Left lung (tissue), 10 donors: Measurements from ENCODE around the gene FOCAD. TPM values are rescaled to one million over a fixed set of nuclear protein-coding genes. Genes with fewer than 3 reads are reported as not detected.

Experiments used
- ATAC-seq: fragments of 200-7000 bp; cut with Tn5 transposase; one replicate; pipeline ENCODE4 v1.9.1; 2020; ENCODE audit warnings: moderate library complexity
- DNase-seq, 4 donors: peaks; one replicate each; pipeline ENCODE4 v3.0.0-alpha.2; 2013 to 2020
- H3K27ac ChIP-seq, 2 donors: fragments of 200-600 bp; sonication (generic) in 1 of 2; one replicate each; pipeline versions ENCODE4 v1.5.0 to v1.8.0; 2020 to 2021
- H3K27me3 ChIP-seq, 2 donors: fragments of 200-600 bp; sonication (generic) in 1 of 2; one replicate each; pipeline versions ENCODE4 v1.5.0 to v1.8.0; 2020 to 2021
- H3K36me3 ChIP-seq, 2 donors: fragments of 200-600 bp; sonication (generic) in 1 of 2; one replicate each; pipeline versions ENCODE4 v1.5.0 to v1.8.0; 2020 to 2021
- H3K4me1 ChIP-seq, 2 donors: fragments of 200-600 bp; one replicate each; pipeline ENCODE4 v1.8.0; 2021
- H3K4me3 ChIP-seq, 2 donors: fragments of 200-600 bp; sonication (generic) in 1 of 2; one replicate each; pipeline versions ENCODE4 v1.5.0 to v1.8.0; 2020 to 2021; ENCODE audit warnings: mild to moderate bottlenecking in 1 of 2
- H3K9me3 ChIP-seq, 2 donors: fragments of 200-600 bp; sonication (generic) in 1 of 2; one replicate each; pipeline versions ENCODE4 v1.5.0 to v1.8.0; 2020 to 2021
- intact Hi-C, 2 donors: fragments of 100-400 bp; cut with DNase I; formaldehyde crosslinking; loops; one replicate each; pipeline versions ENCODE4 v1.11.2 to v1.14.2; 2022
- polyA plus RNA-seq, 6 donors: library from polyadenylated mRNA; unstranded; fragments of 120-200 nt; gene quantifications; one replicate each; pipeline ENCODE4 v1.2.1, GENCODE V29; 2013; ENCODE audit not compliant: insufficient read length in 6 of 6
- total RNA-seq, 2 donors: library from RNA; stranded (reverse); fragmentation: NEBNext Ultra II Directional; extraction: Animal tissue kit (Norgen Biotek cat#: 25700); gene quantifications; one replicate each; pipeline ENCODE4 v1.2.1, GENCODE V29; 2021
- TF ChIP-seq, protein P1 (sequence below), 2 donors: fragments of 200-600 bp; sonication (generic) in 1 of 2; IDR thresholded peaks; one replicate each; pipeline versions ENCODE4 v1.5.0 to v1.8.0; 2021; ENCODE audit warnings: antibody characterized with exemption in 2 of 2
- donor health status: DM: no; HTN: yes; CAD: no.
- donor health status: DM: no; HTN: no; CAD: no.

Gene FOCAD
- total and polyA plus RNA-seq, 8 donors: 23.6 to 43.1 (median 29.9) TPM

DNA sequence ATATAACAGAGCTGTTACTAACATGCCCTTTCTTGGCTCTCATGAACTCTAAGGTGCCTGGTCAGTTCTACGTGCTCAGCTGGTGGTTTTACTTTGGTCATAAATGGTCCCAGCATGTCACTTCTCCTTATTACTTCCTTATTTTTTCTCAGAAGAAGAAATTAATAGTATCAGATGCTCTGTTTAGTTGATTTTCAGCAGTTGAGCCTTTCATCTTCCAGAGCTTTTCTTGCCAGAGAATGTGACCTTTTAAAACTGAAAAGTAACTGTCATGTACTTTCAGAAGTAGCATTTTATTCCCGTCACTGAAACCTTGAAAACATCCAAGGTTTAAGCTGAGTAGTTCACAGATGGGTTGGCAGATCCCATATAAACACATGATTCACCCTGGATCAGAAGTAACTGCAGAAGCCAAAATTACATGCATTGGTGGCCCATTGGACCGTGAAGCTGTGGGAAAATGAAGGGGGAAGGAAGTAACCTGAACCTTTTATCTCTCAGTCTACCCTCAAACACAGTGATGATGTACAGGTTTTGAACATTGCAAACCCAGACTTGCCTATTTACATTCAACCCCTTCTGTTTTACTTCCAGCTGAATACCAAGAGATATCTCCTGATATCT is 296.9 kb downstream of the FOCAD start:
- Histone ChIP-seq H3K27me3 (no peaks in the 10 kb centered on the region), H3K4me3 (no peak overlapping the region), H3K4me1 (peaks cover 14 to 24% of the 10 kb centered on the region in 2 donors), H3K36me3 (peaks cover 0 to 12% of the 10 kb centered on the region in 2 donors), H3K9me3 (no peaks in the 10 kb centered on the region), H3K27ac (peak overlapping the region; percentile 40 to 62)
- DNase-seq: peak in 1 of 4 donors; percentile 25
- TF ChIP-seq, protein P1, sequence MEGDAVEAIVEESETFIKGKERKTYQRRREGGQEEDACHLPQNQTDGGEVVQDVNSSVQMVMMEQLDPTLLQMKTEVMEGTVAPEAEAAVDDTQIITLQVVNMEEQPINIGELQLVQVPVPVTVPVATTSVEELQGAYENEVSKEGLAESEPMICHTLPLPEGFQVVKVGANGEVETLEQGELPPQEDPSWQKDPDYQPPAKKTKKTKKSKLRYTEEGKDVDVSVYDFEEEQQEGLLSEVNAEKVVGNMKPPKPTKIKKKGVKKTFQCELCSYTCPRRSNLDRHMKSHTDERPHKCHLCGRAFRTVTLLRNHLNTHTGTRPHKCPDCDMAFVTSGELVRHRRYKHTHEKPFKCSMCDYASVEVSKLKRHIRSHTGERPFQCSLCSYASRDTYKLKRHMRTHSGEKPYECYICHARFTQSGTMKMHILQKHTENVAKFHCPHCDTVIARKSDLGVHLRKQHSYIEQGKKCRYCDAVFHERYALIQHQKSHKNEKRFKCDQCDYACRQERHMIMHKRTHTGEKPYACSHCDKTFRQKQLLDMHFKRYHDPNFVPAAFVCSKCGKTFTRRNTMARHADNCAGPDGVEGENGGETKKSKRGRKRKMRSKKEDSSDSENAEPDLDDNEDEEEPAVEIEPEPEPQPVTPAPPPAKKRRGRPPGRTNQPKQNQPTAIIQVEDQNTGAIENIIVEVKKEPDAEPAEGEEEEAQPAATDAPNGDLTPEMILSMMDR (IDR thresholded peaks at IDR 0.05): no peak
- intact Hi-C loops: no loop called here
- peak; percentile 53 for ATAC-seq

DNA sequence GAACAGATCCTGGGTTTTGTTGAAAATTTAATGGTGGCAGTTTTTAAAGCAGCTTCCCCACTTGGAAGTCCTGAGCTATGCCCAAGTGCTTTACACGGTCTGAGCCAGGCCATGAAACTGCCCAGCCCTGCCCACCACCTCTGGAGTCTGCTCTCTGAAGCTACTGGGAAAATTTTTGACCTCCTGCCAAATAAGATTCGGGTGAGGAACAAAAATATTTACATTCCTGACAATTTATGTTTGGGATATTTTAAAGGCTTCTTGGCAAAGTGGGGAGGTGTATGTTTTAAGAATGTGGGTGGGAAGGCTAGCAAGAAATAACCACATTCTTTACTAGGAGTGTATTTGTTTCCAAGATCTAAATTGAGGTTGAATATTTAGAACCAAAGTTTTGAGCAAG is 297.4 kb downstream of the FOCAD start:
- DNase-seq: peak in 2 of 4 donors; percentile 27 to 29
- H3K9me3 ChIP-seq: no peaks in the 10 kb centered on the region
- intact Hi-C loops: no loop called here
- no peak overlapping the region for H3K4me3 ChIP-seq
- TF ChIP-seq, protein P1 (IDR thresholded peaks at IDR 0.05): no peak
- H3K36me3 ChIP-seq: peaks cover 0 to 13% of the 10 kb centered on the region in 2 donors
- H3K27ac ChIP-seq: peak overlapping the region; percentile 40 to 62
- ATAC-seq: peak; percentile 80
- H3K27me3 ChIP-seq: no peaks in the 10 kb centered on the region
- H3K4me1 ChIP-seq: peaks cover 14 to 24% of the 10 kb centered on the region in 2 donors

DNA sequence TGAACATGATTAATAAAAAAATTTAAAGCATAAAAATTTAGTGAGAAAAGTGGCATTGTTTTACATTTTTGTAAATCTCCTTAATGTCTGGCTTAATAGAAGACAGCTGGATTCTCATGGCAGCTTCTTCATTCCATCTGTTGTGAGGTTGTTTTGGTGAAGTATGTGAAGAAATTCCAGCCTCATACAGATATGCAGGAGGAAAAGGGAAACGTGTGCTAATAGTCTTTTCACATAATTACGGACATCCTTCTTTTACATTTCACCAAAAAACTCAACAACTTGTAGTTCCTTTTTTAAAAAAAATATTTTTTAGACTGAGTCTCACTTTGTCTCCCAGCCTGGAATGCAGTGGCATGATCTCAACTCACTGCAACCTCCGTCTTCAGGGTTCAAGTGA is 300.4 kb downstream of the FOCAD start:
- no peak overlapping the region for H3K4me3 ChIP-seq
- intact Hi-C loops: no loop called here
- H3K27ac ChIP-seq: peak overlapping the region in 1 of 2 donors; percentile 48
- H3K4me1 ChIP-seq: peaks cover 14 to 35% of the 10 kb centered on the region in 2 donors
- no peaks in the 10 kb centered on the region for H3K9me3 ChIP-seq
- TF ChIP-seq, protein P1 (IDR thresholded peaks at IDR 0.05): no peak
- DNase-seq (no peak), ATAC-seq (no peak)
- no peaks in the 10 kb centered on the region for H3K27me3 ChIP-seq
- peaks cover 0 to 6% of the 10 kb centered on the region in 2 donors for H3K36me3 ChIP-seq

DNA sequence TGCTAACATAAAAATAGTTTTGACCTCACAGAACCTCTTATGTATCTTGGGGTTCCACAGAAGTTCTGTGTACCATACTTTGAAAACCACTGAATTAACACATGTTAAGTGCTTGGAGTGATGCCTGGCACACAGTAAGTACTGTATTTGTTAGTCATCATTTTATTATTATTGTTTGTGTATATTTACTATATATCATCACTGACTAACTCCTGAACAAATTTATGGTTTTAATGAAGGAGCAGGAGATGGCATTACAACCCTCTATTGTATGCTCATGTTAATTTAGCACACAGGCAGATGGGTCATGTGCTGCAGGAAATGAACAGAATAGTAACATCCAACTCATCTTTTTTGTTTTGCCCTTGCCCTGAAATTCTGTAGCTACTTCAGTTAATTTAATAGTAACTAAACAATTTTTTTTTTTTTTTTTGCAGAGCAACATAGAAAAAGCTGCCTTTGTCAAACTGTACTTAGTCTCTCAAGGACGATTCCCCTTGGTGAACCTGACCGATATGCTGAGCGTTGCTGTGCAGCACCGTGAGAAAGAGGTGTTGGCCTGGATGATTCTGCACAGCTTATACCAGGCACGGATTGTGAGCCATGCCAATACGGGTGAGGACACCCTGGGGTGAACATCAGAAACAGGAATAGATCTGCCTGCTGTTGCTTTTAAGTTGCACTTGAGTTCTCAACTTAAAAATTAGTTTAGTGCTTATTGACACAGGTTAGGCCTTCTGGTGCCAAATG is 302.0 kb downstream of the FOCAD start:
- ATAC-seq (no peak), DNase-seq (no peak)
- Histone ChIP-seq H3K36me3 (peaks cover 0 to 14% of the 10 kb centered on the region in 2 donors), H3K9me3 (no peaks in the 10 kb centered on the region), H3K27ac (no peak overlapping the region), H3K27me3 (no peaks in the 10 kb centered on the region), H3K4me3 (no peak overlapping the region), H3K4me1 (peaks cover 17 to 40% of the 10 kb centered on the region in 2 donors)
- intact Hi-C loops: no loop called here
- TF ChIP-seq, protein P1 (IDR thresholded peaks at IDR 0.05): no peak

DNA sequence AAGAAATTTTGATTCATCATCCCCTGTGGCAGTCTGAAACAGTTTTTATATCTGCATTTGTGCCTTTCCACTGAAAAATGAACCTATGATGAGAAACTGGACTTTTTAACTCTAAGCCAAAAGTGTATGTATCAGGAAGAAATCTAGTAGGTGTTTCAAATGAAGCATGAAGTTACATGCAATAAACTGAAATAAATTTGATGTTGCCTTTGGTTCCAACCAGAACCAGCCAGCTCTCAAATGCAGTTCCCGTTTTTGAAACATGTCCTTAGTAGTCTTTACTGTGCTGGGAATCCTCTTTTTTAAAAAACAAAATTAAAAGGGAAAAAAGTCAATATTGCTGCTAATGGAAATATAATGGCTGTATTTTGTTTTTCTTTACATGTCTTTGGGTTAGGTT is 303.5 kb downstream of the FOCAD start:
- TF ChIP-seq, protein P1 (IDR thresholded peaks at IDR 0.05): no peak
- Histone ChIP-seq H3K4me1 (peaks cover 4 to 33% of the 10 kb centered on the region in 2 donors), H3K4me3 (no peak overlapping the region), H3K27ac (peak overlapping the region in 1 of 2 donors; percentile 14), H3K36me3 (peaks cover 0 to 14% of the 10 kb centered on the region in 2 donors), H3K27me3 (no peaks in the 10 kb centered on the region), H3K9me3 (no peaks in the 10 kb centered on the region)
- intact Hi-C loops: no loop called here
- ATAC-seq (no peak), DNase-seq (no peak)
